HG03439 (cell line): ENCODE measurements around the gene UBFD1.
"Not testable (repeated sequence)": the region's sequence is repeated elsewhere in the genome, so short reads cannot be mapped to it uniquely, and the experiment has no call there.

ENCODE experiments used
- ATAC-seq: cut with Tn5 transposase; IDR thresholded peaks from one replicate; pipeline ENCODE4 v1.9.1; 2021; ENCODE audit warnings: mild to moderate bottlenecking, moderate library complexity; ENCODE audit not compliant: unreplicated experiment

The UBFD1 gene

GRCh38 chr16:23597003-23597756 is 39.7 kb downstream of the UBFD1 start:
- ATAC-seq: no peak

GRCh38 chr16:23607726-23608125 is 50.2 kb downstream of the UBFD1 start:
- ATAC-seq: no peak

- no peak for ATAC-seq
Observed at GRCh38 chr16:23608194-23608593, 50.7 kb downstream of the UBFD1 start.

GRCh38 chr16:23609929-23610328 is 52.4 kb downstream of the UBFD1 start:
- ATAC-seq: no peak

- not testable (repeated sequence) for ATAC-seq
Observed at GRCh38 chr16:23610905-23611304, 53.4 kb downstream of the UBFD1 start.

- no peak for ATAC-seq
Observed at GRCh38 chr16:23611936-23612335, 54.4 kb downstream of the UBFD1 start.

- ATAC-seq: no peak
Observed at GRCh38 chr16:23615805-23616204, 58.3 kb downstream of the UBFD1 start.
